Adrenal gland (tissue), 12 donors: ENCODE measurements around the gene CST1. TPM values are rescaled to one million over a fixed set of nuclear protein-coding genes. Genes with fewer than 3 reads are reported as not detected.
"Not testable (repeated sequence)": the region's sequence is repeated elsewhere in the genome, so short reads cannot be mapped to it uniquely, and the experiment has no call there.

Experiments
- DNase-seq, 7 donors: peaks; one replicate each; pipeline ENCODE4 v3.0.0-alpha.2; 2019 to 2020
- H3K27ac ChIP-seq, 5 donors: fragments of 200-600 bp; sonication (generic) in 4 of 5; 1 replicate in 3 of 5; 2 replicates in 2 of 5; pipeline versions ENCODE4 v1.5.1 to v1.8.0; 2016 to 2020; ENCODE audit warnings: mild to moderate bottlenecking in 1 of 5
- H3K27me3 ChIP-seq: fragments of 200-600 bp; 2 replicates; pipeline ENCODE4 v1.8.0; 2021
- H3K36me3 ChIP-seq, 2 donors: fragments of 200-600 bp; replicated peaks in 1 of 2; 1 replicate in 1 of 2; 2 replicates in 1 of 2; pipeline versions ENCODE4 v1.5.1 to v1.8.0; 2018 to 2022
- H3K4me1 ChIP-seq, 2 donors: fragments of 200-600 bp; replicated peaks in 1 of 2; 1 replicate in 1 of 2; 2 replicates in 1 of 2; pipeline versions ENCODE4 v1.5.1 to v1.8.0; 2018 to 2021
- H3K4me3 ChIP-seq, 4 donors: fragments of 200-600 bp; sonication (generic) in 3 of 4; one replicate each; pipeline ENCODE4 v1.5.1; 2016 to 2018
- H3K9me3 ChIP-seq, 3 donors: fragments of 200-600 bp; sonication (generic) in 1 of 3; replicated peaks in 1 of 3; 1 replicate in 2 of 3; 2 replicates in 1 of 3; pipeline versions ENCODE4 v1.5.1 to v1.8.0; 2016 to 2021
- CTCF ChIP-seq, 6 experiments: fragments of 450-650 bp in 4 of 6; fragments of 200-600 bp in 2 of 6; sonication (generic) in 1 of 6; IDR thresholded peaks; 1 replicate in 5 of 6; 2 replicates in 1 of 6; pipeline versions ENCODE4 v1.5.1 to v1.8.0; 2016 to 2021; ENCODE audit warnings: antibody characterized with exemption in 6 of 6, mild to moderate bottlenecking in 2 of 6, moderate library complexity in 1 of 6
- POLR2A ChIP-seq, 2 donors: fragments of 450-650 bp; IDR thresholded peaks; one replicate each; pipeline ENCODE4 v1.6.1; 2017; ENCODE audit warnings: antibody characterized with exemption in 2 of 2, mild to moderate bottlenecking in 2 of 2, moderate library complexity in 1 of 2
- WGBS, 4 donors: extraction: QIAGEN DNeasy Blood & Tissue Kit in 2 of 4; methylation state at CpG; one replicate each; pipeline versions ENCODE4 v1.1.5 to v1.1.7; 2013 to 2017; 5-methylcytosine and 5-hydroxymethylcytosine counted together
- intact Hi-C, 2 donors: fragments of 100-400 bp; cut with DNase I; formaldehyde crosslinking; loops; one replicate each; pipeline versions ENCODE4 v1.14.1 to v1.15.0; 2022 to 2023
- polyA plus RNA-seq, 3 donors: library from polyadenylated mRNA; stranded (reverse); fragments of 200-250 nt in 2 of 3; fragments of 350-450 nt in 1 of 3; fragmentation: Illumina TruSeq in 1 of 3; extraction: RNeasy Lipid Tissue Mini Kit (QIAGEN cat#74804) in 1 of 3; gene quantifications; one replicate each; pipeline ENCODE4 v1.2.3, GENCODE V29; 2013 to 2014
- total RNA-seq, 9 donors: library from RNA; depleted of rRNA in 4 of 9; stranded (reverse); fragments of >200 nt in 4 of 9; fragments of 120-200 nt in 1 of 9; fragmentation: NEBNext Ultra II Directional in 1 of 9; extraction: Animal tissue kit (Norgen Biotek cat#: 25700) in 1 of 9; gene quantifications; one replicate each; pipeline versions ENCODE4 v1.1.0 to v1.2.4, GENCODE V29; 2013 to 2023
- donor health status: healthy with polysubstance abuse.
- donor health status: Bipolar disorder and iron deficiency.
- donor health status: DM: yes; HTN: yes; CAD: no.
- donor health status: DM: no; HTN: no; CAD: no.
- donor health status: DM: no; HTN: no; CAD: no.
- donor health status: DM: yes; HTN: yes; CAD: no.

Gene CST1
- total and polyA plus RNA-seq, 12 donors, result 0.13 to 1.3 (median 0.56) TPM; not detected in 9

GRCh38 chr20:23774081-23774480, 23.3 kb upstream of the CST1 start:
- no peak for TF ChIP-seq POLR2A (IDR thresholded peaks at IDR 0.05)
- Histone ChIP-seq H3K4me3 (no peak overlapping the region), H3K27me3 (no peaks in the 10 kb centered on the region), H3K27ac (no peak overlapping the region), H3K4me1 (no peaks in the 10 kb centered on the region), H3K9me3 (no peaks in the 10 kb centered on the region), H3K36me3 (no peaks in the 10 kb centered on the region)
- 73 to 92% (median 83%) methylated on average over 6 to 7 of the region's 7 CpGs for WGBS, 4 donors
- no peak for DNase-seq
- intact Hi-C loops, result no loop called here

GRCh38 chr20:23773579-23773978, 22.8 kb upstream of the CST1 start:
- Histone ChIP-seq H3K4me3 (no peak overlapping the region), H3K27ac (no peak overlapping the region), H3K4me1 (no peaks in the 10 kb centered on the region), H3K27me3 (no peaks in the 10 kb centered on the region), H3K36me3 (no peaks in the 10 kb centered on the region), H3K9me3 (no peaks in the 10 kb centered on the region)
- DNase-seq, result no peak
- WGBS, 4 donors, result 76 to 81% (median 78%) methylated on average over 4 of the region's 4 CpGs
- no peak for TF ChIP-seq POLR2A (IDR thresholded peaks at IDR 0.05)
- TF ChIP-seq CTCF (IDR thresholded peaks at IDR 0.05), result no peak
- intact Hi-C loops, result no loop called here

- Histone ChIP-seq H3K36me3 (no peaks in the 10 kb centered on the region), H3K27ac (no peak overlapping the region), H3K9me3 (no peaks in the 10 kb centered on the region), H3K4me1 (no peaks in the 10 kb centered on the region), H3K4me3 (no peak overlapping the region), H3K27me3 (no peaks in the 10 kb centered on the region)
- DNase-seq, result no peak
- intact Hi-C loops, result no loop called here
- 78 to 90% (median 83%) methylated on average over 5 to 8 of the region's 8 CpGs for WGBS, 4 donors
- TF ChIP-seq POLR2A (IDR thresholded peaks at IDR 0.05), result no peak
Observed at GRCh38 chr20:23773127-23773526, 22.4 kb upstream of the CST1 start.

- Histone ChIP-seq H3K4me1 (no peaks in the 10 kb centered on the region), H3K27ac (no peak overlapping the region), H3K36me3 (no peaks in the 10 kb centered on the region), H3K27me3 (no peaks in the 10 kb centered on the region), H3K9me3 (no peaks in the 10 kb centered on the region), H3K4me3 (no peak overlapping the region)
- 70 to 82% (median 78%) methylated on average over 1 to 3 of the region's 3 CpGs for WGBS, 4 donors
- intact Hi-C loops, result no loop called here
- TF ChIP-seq POLR2A (IDR thresholded peaks at IDR 0.05), result no peak
- no peak for TF ChIP-seq CTCF (IDR thresholded peaks at IDR 0.05)
- no peak for DNase-seq
Observed at GRCh38 chr20:23772074-23772473, 21.3 kb upstream of the CST1 start.

GRCh38 chr20:23770384-23770783, 19.6 kb upstream of the CST1 start:
- Histone ChIP-seq H3K36me3 (no peaks in the 10 kb centered on the region), H3K9me3 (no peaks in the 10 kb centered on the region), H3K4me1 (no peaks in the 10 kb centered on the region), H3K27ac (no peak overlapping the region), H3K4me3 (no peak overlapping the region), H3K27me3 (no peaks in the 10 kb centered on the region)
- 64 to 70% (median 65%) methylated on average over 2 of the region's 2 CpGs for WGBS, 4 donors
- TF ChIP-seq POLR2A (IDR thresholded peaks at IDR 0.05), result no peak
- TF ChIP-seq CTCF (IDR thresholded peaks at IDR 0.05), result no peak
- intact Hi-C loops, result no loop called here
- no peak for DNase-seq

- not testable (repeated sequence) for H3K4me1 ChIP-seq, H3K4me3 ChIP-seq, H3K27ac ChIP-seq, H3K36me3 ChIP-seq, DNase-seq, H3K27me3 ChIP-seq, H3K9me3 ChIP-seq
- intact Hi-C loops, result loop anchor here in 1 of 2 donors (10.0 kb wide), 1 partner anchor 56 kb away; the partner anchor contains the start of gene CST2
Observed at GRCh38 chr20:23768520-23768919, 17.8 kb upstream of the CST1 start.
